Measurements from ENCODE around the gene CNIH3. TPM values are rescaled to one million over a fixed set of nuclear protein-coding genes. Genes with fewer than 3 reads are reported as not detected.

The CNIH3 gene
- total and polyA plus RNA-seq, 2 of the 4 experiments (the other 2 are of a cell fraction), result 2.0 to 2.9 TPM

GRCh38 chr1:224647449-224647848 is 31.3 kb downstream of the CNIH3 start:
- H2BK120ac ChIP-seq (ENCODE audit: low read depth, low read length), result no peak overlapping the region
- H3K27me3 ChIP-seq (ENCODE audit: control insufficient read depth, insufficient read depth, low read length), result no peaks in the 10 kb centered on the region
- ATAC-seq (ENCODE audit: low read depth), result no peak
- H2BK5ac ChIP-seq (ENCODE audit: low read depth, low read length, poor library complexity, severe bottlenecking), result no peak overlapping the region
- H3K4me3 ChIP-seq (ENCODE audit: insufficient read depth, low read depth, low read length), result no peak overlapping the region
- CTCF ChIA-PET, result no interaction called here
- no peak overlapping the region for H4K8ac ChIP-seq (ENCODE audit: low read depth in 2 of 2, low read length in 2 of 2)
- TF ChIP-seq MAZ (IDR thresholded peaks at IDR 0.05; ENCODE audit: borderline replicate concordance, low read depth, low read length), result no peak
- TF ChIP-seq CHD1 (IDR thresholded peaks at IDR 0.05; ENCODE audit: low read depth, low read length), result no peak
- TF ChIP-seq ELK1 (IDR thresholded peaks at IDR 0.05; ENCODE audit: borderline replicate concordance, low read depth, low read length), result no peak
- no peak for TF ChIP-seq RFX5 (IDR thresholded peaks at IDR 0.05; ENCODE audit: low read depth, low read length)
- no peak for TF ChIP-seq USF2 (IDR thresholded peaks at IDR 0.05; ENCODE audit: low read depth, low read length)
- no peak for TF ChIP-seq CEBPB (IDR thresholded peaks at IDR 0.05; ENCODE audit: low read depth, low read length)
- H4K91ac ChIP-seq (ENCODE audit: insufficient read depth, low read depth, low read length), result no peak overlapping the region
- dilution Hi-C loops (cut with HindIII; ENCODE audit: low sequenced_read_pairs, unreplicated experiment), result no loop called here
- no peak overlapping the region for H3K18ac ChIP-seq (ENCODE audit: low read depth, low read length)
- H2AK5ac ChIP-seq (ENCODE audit: low read depth, low read length), result no peak overlapping the region; the same call in 1 of the 2 replicates
- H2AFZ ChIP-seq (replicated peaks; ENCODE audit: low read length, poor library complexity), result no peak overlapping the region
- H4K20me1 ChIP-seq (ENCODE audit: insufficient read depth, low read length), result no peaks in the 10 kb centered on the region
- no peak overlapping the region for H2BK20ac ChIP-seq (ENCODE audit: low read depth, low read length)
- no peak overlapping the region for H3K4ac ChIP-seq (ENCODE audit: low read depth, low read length)
- in situ Hi-C loops (cut with MboI; ENCODE audit: low sequenced_read_pairs), result loop anchor here (10.0 kb wide), 1 partner anchor 207 kb away; no protein-coding TSS in a partner anchor
- peaks cover 9% of the 10 kb centered on the region for H3K9me1 ChIP-seq (ENCODE audit: insufficient read depth, low read length)
- no peaks in the 10 kb centered on the region for H3K36me3 ChIP-seq (ENCODE audit: control insufficient read depth, insufficient read depth, low read length)
- H3K56ac ChIP-seq (ENCODE audit: extremely low read depth, insufficient read depth, low read length), result no peak overlapping the region
- H3K79me1 ChIP-seq (ENCODE audit: low read depth in 1 of 2, low read length in 2 of 2), result peaks cover 0 to 28% of the 10 kb centered on the region in 2 experiments; a peak in 1 of 4 replicates
- H3K9me3 ChIP-seq (ENCODE audit: control insufficient read depth, insufficient read depth, low read length), result no peaks in the 10 kb centered on the region
- H3K23ac ChIP-seq (ENCODE audit: low read depth, low read length), result no peak overlapping the region
- BruUV-seq (replicated peaks), result no TSS peak
- POLR2A ChIA-PET (ENCODE audit: unreplicated experiment), result no interaction called here
- H2BK15ac ChIP-seq (ENCODE audit: low read depth, low read length), result no peak overlapping the region
- intact Hi-C loops (cut with micrococcal nuclease), result no loop called here
- no peak overlapping the region for H3K9ac ChIP-seq (ENCODE audit: low read depth, low read length)
- no peak overlapping the region for H2AK9ac ChIP-seq (replicated peaks; ENCODE audit: low read depth, low read length, poor library complexity)
- H3K27ac ChIP-seq (ENCODE audit: insufficient read depth, low read length), result no peak overlapping the region
- WGBS, 2 experiments (ENCODE audit: extremely low coverage in 2 of 2, insufficient read length in 1 of 2), result 80% methylated on average over 1 of the region's 2 CpGs; no CpG with 5 or more reads in 1 of the 2 experiments
- peaks cover 3% of the 10 kb centered on the region for H3K4me1 ChIP-seq (ENCODE audit: control insufficient read depth, insufficient read depth, low read length)
- H3K14ac ChIP-seq (replicated peaks; ENCODE audit: low read depth, low read length), result no peak overlapping the region
- no peak overlapping the region for H4K5ac ChIP-seq (ENCODE audit: low read depth, low read length)
- no peak for DNase-seq
- no peak overlapping the region for H3K4me2 ChIP-seq (ENCODE audit: low read depth, low read length)

Measured in IMR-90 (cell line).